Transverse colon (tissue), 4 donors: ENCODE results near the gene NOX3.

ENCODE experiments used
- CTCF ChIP-seq, 5 experiments: fragments of 200-600 bp in 3 of 5; fragments of 450-650 bp in 2 of 5; sonication (generic) in 3 of 5; IDR thresholded peaks; 1 replicate in 2 of 5; 2 replicates in 3 of 5; pipeline ENCODE4 v1.5.1; 2016 to 2017; ENCODE audit warnings: antibody characterized with exemption in 5 of 5, inconsistent platforms in 3 of 5, mild to moderate bottlenecking in 2 of 5, moderate library complexity in 1 of 5
- EP300 ChIP-seq: sonication (generic); formaldehyde crosslinking; IDR thresholded peaks from one replicate; pipeline ENCODE4 v1.6.1; 2017; ENCODE audit warnings: antibody characterized with exemption, low read depth
- POLR2AphosphoS5 ChIP-seq, 3 donors: sonication (generic); formaldehyde crosslinking; IDR thresholded peaks; one replicate each; pipeline ENCODE4 v1.6.1; 2016; ENCODE audit warnings: antibody characterized with exemption in 3 of 3

DNA sequence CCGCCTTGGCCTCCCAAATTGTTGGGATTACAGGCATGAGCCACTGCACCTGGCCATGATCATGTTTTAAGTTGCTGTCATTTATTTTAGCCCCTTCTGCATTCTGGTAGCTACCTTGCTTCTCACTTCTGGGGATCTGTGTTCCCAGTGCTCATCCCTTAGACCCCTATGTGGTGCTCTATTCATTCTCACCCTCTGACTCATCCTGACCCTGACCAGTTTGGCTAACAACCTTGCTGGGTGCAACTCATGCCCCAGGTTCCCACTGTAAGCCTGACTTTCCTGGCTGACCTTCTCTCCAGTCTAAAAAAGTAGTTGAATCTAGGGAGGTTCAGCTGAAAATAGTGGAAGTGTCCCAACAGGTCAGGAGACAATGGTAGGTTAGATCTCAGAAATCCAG, 47.4 kb downstream of the NOX3 start:
- no peak for TF ChIP-seq POLR2AphosphoS5 (IDR thresholded peaks at IDR 0.05)
- TF ChIP-seq CTCF (IDR thresholded peaks at IDR 0.05): no peak
- no peak for TF ChIP-seq EP300
